ENCODE measurements around the gene ANO4.
"Not testable (repeated sequence)": the region's sequence is repeated elsewhere in the genome, so short reads cannot be mapped to it uniquely, and the experiment has no call there.

ANO4 gene

DNA sequence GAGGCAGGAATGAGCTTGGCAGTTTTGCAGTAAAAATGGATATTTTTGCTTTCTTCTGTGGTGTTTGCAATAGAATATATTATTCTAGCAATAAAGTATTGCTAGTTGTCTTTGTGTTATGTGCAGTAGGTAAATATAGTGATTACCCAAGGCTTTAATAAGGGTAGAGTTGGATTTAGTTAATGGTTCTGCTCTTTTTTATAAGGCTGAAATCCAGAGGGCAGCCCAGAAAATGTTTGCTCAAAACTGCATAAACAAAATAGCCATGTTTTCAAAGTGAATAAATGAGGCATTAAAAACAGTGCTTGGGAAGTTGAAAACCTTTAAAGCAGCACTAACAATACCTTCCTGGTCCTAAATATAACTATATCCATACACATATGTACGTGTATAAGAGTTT lies 253.1 kb downstream of the ANO4 start:
- no peak overlapping the region for H3K4me3 ChIP-seq (ENCODE audit: low read depth, low read length)
- DNase-seq (ENCODE audit: low read depth), result no peak
- TF ChIP-seq, protein P1, sequence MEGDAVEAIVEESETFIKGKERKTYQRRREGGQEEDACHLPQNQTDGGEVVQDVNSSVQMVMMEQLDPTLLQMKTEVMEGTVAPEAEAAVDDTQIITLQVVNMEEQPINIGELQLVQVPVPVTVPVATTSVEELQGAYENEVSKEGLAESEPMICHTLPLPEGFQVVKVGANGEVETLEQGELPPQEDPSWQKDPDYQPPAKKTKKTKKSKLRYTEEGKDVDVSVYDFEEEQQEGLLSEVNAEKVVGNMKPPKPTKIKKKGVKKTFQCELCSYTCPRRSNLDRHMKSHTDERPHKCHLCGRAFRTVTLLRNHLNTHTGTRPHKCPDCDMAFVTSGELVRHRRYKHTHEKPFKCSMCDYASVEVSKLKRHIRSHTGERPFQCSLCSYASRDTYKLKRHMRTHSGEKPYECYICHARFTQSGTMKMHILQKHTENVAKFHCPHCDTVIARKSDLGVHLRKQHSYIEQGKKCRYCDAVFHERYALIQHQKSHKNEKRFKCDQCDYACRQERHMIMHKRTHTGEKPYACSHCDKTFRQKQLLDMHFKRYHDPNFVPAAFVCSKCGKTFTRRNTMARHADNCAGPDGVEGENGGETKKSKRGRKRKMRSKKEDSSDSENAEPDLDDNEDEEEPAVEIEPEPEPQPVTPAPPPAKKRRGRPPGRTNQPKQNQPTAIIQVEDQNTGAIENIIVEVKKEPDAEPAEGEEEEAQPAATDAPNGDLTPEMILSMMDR (IDR thresholded peaks at IDR 0.05; ENCODE audit: low read depth, low read length, missing control alignments), result no peak

DNA sequence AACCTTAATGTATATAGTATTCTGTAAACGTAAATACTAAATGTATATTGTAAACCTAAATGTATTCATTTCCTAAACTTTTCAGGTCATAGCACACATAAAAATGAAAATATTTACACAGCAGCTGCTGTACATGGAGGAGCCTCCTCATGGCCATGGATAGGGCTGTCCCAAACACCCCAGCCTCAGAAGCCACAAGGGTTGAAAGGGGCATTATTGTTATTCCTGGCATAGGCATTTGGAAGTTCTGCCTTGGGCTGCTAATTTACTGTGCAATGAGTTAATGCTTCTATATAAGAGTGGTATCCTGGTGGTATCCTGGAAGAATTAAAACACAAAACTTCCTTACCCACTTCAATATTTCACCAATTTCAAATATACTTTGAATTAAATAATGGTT lies 256.1 kb downstream of the ANO4 start:
- DNase-seq (ENCODE audit: low read depth), result no peak

DNA sequence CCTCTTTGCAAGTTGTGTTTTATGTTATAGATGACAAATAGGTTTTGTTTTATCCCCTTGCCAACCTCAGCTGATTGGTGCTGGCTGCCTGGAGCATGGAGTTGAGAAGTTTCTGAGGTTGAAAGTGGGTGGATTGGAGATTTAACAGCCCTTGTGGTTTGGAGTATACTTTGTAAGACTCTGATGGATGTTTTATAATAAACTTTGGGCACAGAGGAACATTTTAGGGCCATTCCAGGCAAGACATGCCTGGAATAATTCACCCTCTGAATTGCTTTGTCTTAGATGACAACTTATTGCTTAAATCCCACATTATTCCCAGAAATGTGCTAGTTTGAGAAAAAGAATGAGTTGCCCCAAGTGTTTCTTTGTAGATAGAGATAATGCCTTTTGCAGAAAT lies 256.6 kb downstream of the ANO4 start:
- TF ChIP-seq, protein P1 (IDR thresholded peaks at IDR 0.05; ENCODE audit: low read depth, low read length, missing control alignments), result no peak
- no peak for DNase-seq (ENCODE audit: low read depth)
- no peak overlapping the region for H3K4me3 ChIP-seq (ENCODE audit: low read depth, low read length)

More for the DNA sequence above, 256.1 kb downstream of the ANO4 start:
- H3K4me3 ChIP-seq (ENCODE audit: low read depth, low read length), result no peak overlapping the region
- TF ChIP-seq, protein P1 (IDR thresholded peaks at IDR 0.05; ENCODE audit: low read depth, low read length, missing control alignments), result no peak

DNA sequence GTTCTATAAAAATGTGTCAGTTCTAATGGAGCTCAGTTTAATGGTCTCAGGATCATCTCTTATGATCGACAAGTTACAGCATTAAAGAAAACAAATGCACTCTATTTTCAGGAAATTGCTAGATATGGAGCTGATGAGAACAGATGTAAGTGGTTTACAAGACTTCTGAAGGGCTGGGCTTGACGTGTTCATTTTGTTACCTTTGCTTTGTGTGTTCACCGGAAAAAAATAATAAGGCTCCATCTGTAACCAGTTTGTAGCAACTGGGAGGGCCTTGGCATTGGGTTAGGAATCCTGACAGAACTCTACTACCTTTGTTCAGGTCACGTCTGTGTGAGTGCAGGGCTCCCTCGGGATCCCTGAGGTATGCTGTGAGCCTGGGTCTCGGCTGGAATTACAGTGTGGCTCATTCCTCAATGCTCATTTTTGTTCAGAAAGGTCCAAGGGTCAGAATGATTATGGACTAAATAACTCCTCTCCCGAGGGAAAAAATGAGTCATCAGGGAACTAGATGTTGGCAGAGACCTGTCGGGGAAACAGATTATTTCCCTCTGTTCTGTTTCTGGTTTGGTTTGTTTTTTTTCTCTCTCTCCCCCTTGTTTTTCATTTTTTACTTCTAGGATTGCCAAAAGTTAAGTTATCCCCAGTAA lies 257.4 kb downstream of the ANO4 start:
- DNase-seq (ENCODE audit: low read depth), result no peak
- TF ChIP-seq, protein P1 (IDR thresholded peaks at IDR 0.05; ENCODE audit: low read depth, low read length, missing control alignments), result no peak
- H3K4me3 ChIP-seq (ENCODE audit: low read depth, low read length), result no peak overlapping the region

DNA sequence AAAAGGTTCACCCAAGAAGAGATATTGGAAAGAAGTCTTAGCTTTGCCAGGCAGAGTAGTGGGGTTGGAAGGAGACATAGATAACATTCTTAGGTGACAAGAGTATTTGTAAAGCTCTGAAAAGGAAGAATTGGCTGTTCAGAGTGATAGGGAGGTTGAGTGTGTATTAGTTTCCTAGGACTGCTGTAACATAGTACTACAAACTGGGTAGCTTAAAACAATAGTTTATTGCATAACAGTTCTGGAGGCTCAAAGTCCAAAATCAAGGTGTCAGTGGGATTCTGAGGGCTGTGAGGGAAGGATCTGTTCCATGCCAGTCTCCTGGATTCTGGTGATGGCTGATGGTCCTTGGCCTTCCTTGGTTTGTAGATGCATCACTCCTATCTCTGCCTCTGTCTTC lies 258.6 kb downstream of the ANO4 start:
- DNase-seq (ENCODE audit: low read depth), result no peak
- TF ChIP-seq, protein P1 (IDR thresholded peaks at IDR 0.05; ENCODE audit: low read depth, low read length, missing control alignments), result no peak
- H3K4me3 ChIP-seq (ENCODE audit: low read depth, low read length), result no peak overlapping the region

DNA sequence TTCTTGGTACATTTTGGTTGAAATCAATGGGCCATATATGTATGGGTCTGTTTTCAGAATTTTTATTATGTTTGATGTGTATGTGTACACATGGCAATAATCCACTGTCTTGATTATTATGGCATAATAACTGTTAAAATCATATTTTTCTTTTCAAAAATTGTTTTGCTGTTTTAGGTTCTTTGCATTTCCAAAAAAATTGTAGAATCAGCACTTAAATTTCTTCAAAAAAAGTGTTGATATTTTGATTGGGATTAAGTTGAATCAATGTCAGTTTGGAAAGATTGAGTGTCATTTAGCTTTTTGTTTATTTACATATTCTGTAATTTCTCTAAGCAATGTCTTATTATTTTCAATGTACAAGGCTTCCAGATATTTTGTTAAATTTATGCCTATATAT lies 261.4 kb downstream of the ANO4 start:
- TF ChIP-seq, protein P1 (IDR thresholded peaks at IDR 0.05; ENCODE audit: low read depth, low read length, missing control alignments), result no peak
- no peak overlapping the region for H3K4me3 ChIP-seq (ENCODE audit: low read depth, low read length)

DNA sequence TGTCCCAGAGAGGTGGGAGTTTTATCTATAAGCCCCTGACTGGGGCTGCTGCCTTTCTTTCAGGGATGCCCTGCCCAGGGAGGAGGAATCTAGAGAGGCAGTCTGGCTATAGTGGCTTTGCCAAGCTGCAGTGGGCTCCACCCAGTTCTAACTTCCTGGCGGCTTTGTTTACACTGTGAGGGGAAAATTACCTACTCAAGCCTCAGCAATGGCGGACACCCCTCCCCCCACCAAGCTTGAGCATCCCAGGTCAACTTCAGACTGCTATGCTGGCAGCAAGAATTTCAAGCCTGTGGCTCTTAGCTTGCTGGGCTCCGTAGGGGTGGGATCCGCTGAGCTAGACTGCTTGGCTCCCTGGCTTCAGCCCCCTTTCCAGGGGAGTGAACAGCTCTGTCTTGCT lies 267.9 kb downstream of the ANO4 start:
- not testable (repeated sequence) for H3K4me3 ChIP-seq (ENCODE audit: low read depth, low read length); DNase-seq (ENCODE audit: low read depth)

More for the DNA sequence above, 261.4 kb downstream of the ANO4 start:
- no peak for DNase-seq (ENCODE audit: low read depth)
